ENCODE results near the gene VTI1A. TPM values are rescaled to one million over a fixed set of nuclear protein-coding genes. Genes with fewer than 3 reads are reported as not detected.

The VTI1A gene
- total and polyA plus RNA-seq, 2 of the 13 experiments (the other 11 are each of a cell fraction or from before 2014, with no cell fraction given): 11.7 to 32.7 TPM

GRCh38 chr10:112678581-112678980 is 231.6 kb downstream of the VTI1A start (continued):
- TF ChIP-seq NR0B2 (CRISPR knock-in tag; IDR thresholded peaks at IDR 0.05): no peak
- peak; percentile 82 for TF ChIP-seq FOXA3 (CRISPR knock-in tag; IDR thresholded peaks at IDR 0.05)
- TF ChIP-seq ZNF652 (CRISPR knock-in tag; IDR thresholded peaks at IDR 0.05; ENCODE audit: borderline replicate concordance, low read depth): no peak; the same call in 1 of the 2 replicates

GRCh38 chr10:112678987-112679386 is 232.0 kb downstream of the VTI1A start:
- in situ Hi-C loops (cut with HindIII; ENCODE audit: extremely low pct_ligation_motif_present, low pct_unique_long_range_greater_than_20kb) (no loop called here), intact Hi-C loops (cut with micrococcal nuclease; ENCODE audit: unreplicated experiment) (no loop called here)
- 65% methylated on average over 3 of the region's 3 CpGs for WGBS (ENCODE audit: low lambda C conversion rate)
- ChIA-PET POLR2A (interaction anchor here (0.5 to 0.8 kb wide), 2 partner anchors 16 to 271 kb away, joined by 3 to 4 read pairs; partner anchors contain the start of gene TCF7L2), CTCF (ENCODE audit: low intra/inter-chr PET ratio, low total read pairs) (no interaction called here)
- TF ChIP-seq, protein P1, sequence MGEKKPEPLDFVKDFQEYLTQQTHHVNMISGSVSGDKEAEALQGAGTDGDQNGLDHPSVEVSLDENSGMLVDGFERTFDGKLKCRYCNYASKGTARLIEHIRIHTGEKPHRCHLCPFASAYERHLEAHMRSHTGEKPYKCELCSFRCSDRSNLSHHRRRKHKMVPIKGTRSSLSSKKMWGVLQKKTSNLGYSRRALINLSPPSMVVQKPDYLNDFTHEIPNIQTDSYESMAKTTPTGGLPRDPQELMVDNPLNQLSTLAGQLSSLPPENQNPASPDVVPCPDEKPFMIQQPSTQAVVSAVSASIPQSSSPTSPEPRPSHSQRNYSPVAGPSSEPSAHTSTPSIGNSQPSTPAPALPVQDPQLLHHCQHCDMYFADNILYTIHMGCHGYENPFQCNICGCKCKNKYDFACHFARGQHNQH (CRISPR knock-in tag; IDR thresholded peaks at IDR 0.05): no peak
- TF ChIP-seq POLR2A (IDR thresholded peaks at IDR 0.05; ENCODE audit: insufficient read depth in 1 of 2, low read depth in 2 of 2, low read length in 2 of 2): no peak
- DNase-seq (ENCODE audit: low spot score) (no peak), ATAC-seq (no peak), FAIRE-seq (no peak)
- Histone ChIP-seq H3K27me3 (ENCODE audit: control insufficient read depth in 1 of 2, insufficient read depth in 2 of 2, low read length in 2 of 2) (no peaks in the 10 kb centered on the region), H3K9me3 (ENCODE audit: low read length) (no peaks in the 10 kb centered on the region), H3K4me3 (replicated peaks in 1 of 3; ENCODE audit: insufficient read depth in 1 of 3, low read depth in 2 of 3, low read length in 3 of 3) (no peak overlapping the region), H3K4me1 (ENCODE audit: insufficient read depth, low read length) (peaks cover 46% of the 10 kb centered on the region), H4K20me1 (ENCODE audit: insufficient read depth, low read length) (no peaks in the 10 kb centered on the region), H3K79me2 (ENCODE audit: insufficient read depth, low read length) (no peaks in the 10 kb centered on the region), H3K36me3 (replicated peaks in 1 of 2; ENCODE audit: control insufficient read depth in 1 of 2, insufficient read depth in 2 of 2, low read length in 2 of 2) (0 out of 5 replicates have a peak, but pooled peaks cover 0 to 4% of the 10 kb centered on the region in 2 experiments), H3K9ac (ENCODE audit: insufficient read depth, low read depth, low read length) (no peak overlapping the region), H2AFZ (ENCODE audit: low read length) (no peak overlapping the region), H3K4me2 (ENCODE audit: low read depth, low read length) (no peak overlapping the region; the same call in none of the 2 replicates), H3K27ac (ENCODE audit: extremely low read length, insufficient read depth, low read length) (peak overlapping the region; percentile 74)
- no TSS peak for BruUV-seq (replicated peaks)

DNA sequence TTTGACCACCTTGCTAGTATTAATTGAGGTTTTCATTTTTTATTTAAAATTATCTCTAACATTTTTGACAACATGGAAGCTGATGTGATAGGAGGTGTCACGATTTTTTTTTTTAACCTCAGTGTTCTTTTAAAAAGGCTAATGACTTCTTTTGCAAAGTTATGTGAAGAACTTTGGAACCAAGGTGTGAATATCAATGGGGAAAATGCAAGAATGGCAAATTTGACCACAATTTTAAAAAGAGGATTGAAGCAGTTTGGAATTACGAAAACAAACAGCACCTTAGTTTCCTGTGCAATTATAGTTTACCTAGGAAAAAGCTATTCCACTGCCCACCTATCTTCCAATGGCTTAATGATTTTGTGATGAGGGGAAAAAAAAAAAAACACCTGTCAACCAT is 232.4 kb downstream of the VTI1A start:
- no peak for FAIRE-seq
- BruUV-seq (replicated peaks): no TSS peak

More for the DNA sequence above, 232.4 kb downstream of the VTI1A start:
- Histone ChIP-seq H3K9ac (ENCODE audit: insufficient read depth, low read depth, low read length) (no peak overlapping the region), H3K79me2 (ENCODE audit: insufficient read depth, low read length) (no peaks in the 10 kb centered on the region), H3K36me3 (replicated peaks in 1 of 2; ENCODE audit: control insufficient read depth in 1 of 2, insufficient read depth in 2 of 2, low read length in 2 of 2) (0 out of 5 replicates have a peak, but pooled peaks cover 0 to 4% of the 10 kb centered on the region in 2 experiments), H3K4me2 (ENCODE audit: low read depth, low read length) (no peak overlapping the region; the same call in 1 of the 2 replicates), H3K4me1 (ENCODE audit: insufficient read depth, low read length) (peaks cover 42% of the 10 kb centered on the region), H4K20me1 (ENCODE audit: insufficient read depth, low read length) (no peaks in the 10 kb centered on the region), H3K27me3 (ENCODE audit: control insufficient read depth in 1 of 2, insufficient read depth in 2 of 2, low read length in 2 of 2) (no peaks in the 10 kb centered on the region), H3K4me3 (replicated peaks in 1 of 3; ENCODE audit: insufficient read depth in 1 of 3, low read depth in 2 of 3, low read length in 3 of 3) (no peak overlapping the region), H3K9me3 (ENCODE audit: low read length) (no peaks in the 10 kb centered on the region), H3K27ac (ENCODE audit: extremely low read length, insufficient read depth, low read length) (peak overlapping the region; percentile 74), H2AFZ (ENCODE audit: low read length) (no peak overlapping the region)
- ChIA-PET POLR2A (no interaction called here), CTCF (ENCODE audit: low intra/inter-chr PET ratio, low total read pairs) (no interaction called here)
- WGBS (ENCODE audit: low lambda C conversion rate): 85% methylated on average over 2 of the region's 2 CpGs
- ATAC-seq: no peak
- no peak for DNase-seq (ENCODE audit: low spot score)
- no peak for TF ChIP-seq WIZ (CRISPR knock-in tag; IDR thresholded peaks at IDR 0.05)
- peak; percentile 52; the same call in 1 of the 2 replicates for TF ChIP-seq MAFF (IDR thresholded peaks at IDR 0.05; ENCODE audit: low read depth, low read length)
- TF ChIP-seq MAFK (conservative IDR thresholded peaks at IDR 0.05 in 1 of 2, IDR thresholded peaks at IDR 0.05 in 1 of 2; ENCODE audit: low read length in 2 of 2): peak; percentile 63 to 67
- no peak for TF ChIP-seq DMAP1 (CRISPR knock-in tag; IDR thresholded peaks at IDR 0.05)
- intact Hi-C loops (cut with micrococcal nuclease; ENCODE audit: unreplicated experiment): no loop called here
- in situ Hi-C loops (cut with HindIII; ENCODE audit: extremely low pct_ligation_motif_present, low pct_unique_long_range_greater_than_20kb): no loop called here

Data from HepG2 (cell line).